SK-N-SH treated with all-trans-retinoic acid at 6 μM for 48 hours (cell line): ENCODE data around the gene CHPF.

Experiments
- ARNTL ChIP-seq: fragments of 450-650 bp; formaldehyde crosslinking; IDR thresholded peaks from 2 replicates; pipeline ENCODE4 v1.5.0; 2020; ENCODE audit warnings: low read depth, mild to moderate bottlenecking, moderate library complexity, borderline replicate concordance
- BACH2 ChIP-seq: fragments of 250-450 bp; sonication (Bioruptor Pico); IDR thresholded peaks from 2 replicates; pipeline ENCODE4 v1.9.0; 2021; ENCODE audit warnings: mild to moderate bottlenecking, borderline replicate concordance
- CSDC2 ChIP-seq: fragments of 250-450 bp; sonication (Bioruptor Pico); IDR thresholded peaks from 2 replicates; pipeline ENCODE4 v1.5.0; 2020; ENCODE audit warnings: mild to moderate bottlenecking, moderate library complexity
- GLIS3 ChIP-seq: fragments of 250-450 bp; sonication (Bioruptor Pico); IDR thresholded peaks from 2 replicates; pipeline ENCODE4 v1.5.0; 2020; ENCODE audit warnings: mild to moderate bottlenecking, moderate library complexity
- PATZ1 ChIP-seq: fragments of 250-450 bp; sonication (Bioruptor Pico); IDR thresholded peaks from 2 replicates; pipeline ENCODE4 v1.8.0; 2020; ENCODE audit warnings: mild to moderate bottlenecking, moderate library complexity, borderline replicate concordance
- PPARA ChIP-seq: fragments of 250-450 bp; sonication (Bioruptor Pico); IDR thresholded peaks from 2 replicates; pipeline ENCODE4 v1.5.0; 2020; ENCODE audit warnings: mild to moderate bottlenecking, borderline replicate concordance
- TOX ChIP-seq: fragments of 250-450 bp; sonication (Bioruptor Pico); IDR thresholded peaks from 2 replicates; pipeline ENCODE4 v1.8.0; 2021; ENCODE audit warnings: mild to moderate bottlenecking, moderate library complexity, borderline replicate concordance
- TSHZ2 ChIP-seq: fragments of 250-450 bp; sonication (Bioruptor Pico); IDR thresholded peaks from 2 replicates; pipeline ENCODE4 v1.5.0; 2020; ENCODE audit warnings: mild to moderate bottlenecking, moderate library complexity
- ZFP3 ChIP-seq: fragments of 250-450 bp; sonication (Bioruptor Pico); IDR thresholded peaks from 2 replicates; pipeline ENCODE4 v1.5.0; 2020; ENCODE audit warnings: mild to moderate bottlenecking, moderate library complexity
- ZFP30 ChIP-seq: fragments of 450-650 bp; formaldehyde crosslinking; IDR thresholded peaks from 2 replicates; pipeline ENCODE4 v1.5.0; 2022; ENCODE audit warnings: mild to moderate bottlenecking, moderate library complexity

- TF ChIP-seq GLIS3 (CRISPR knock-in tag) (no peak), PPARA (CRISPR knock-in tag) (no peak), TOX (CRISPR knock-in tag) (no peak), ARNTL (CRISPR knock-in tag) (no peak), TSHZ2 (CRISPR knock-in tag) (no peak), BACH2 (CRISPR knock-in tag) (no peak), ZFP3 (CRISPR knock-in tag) (no peak), ZFP30 (CRISPR knock-in tag) (no peak), PATZ1 (CRISPR knock-in tag) (no peak), CSDC2 (CRISPR knock-in tag) (no peak)
These were observed 36.6 kb downstream of the CHPF start for GRCh38 chr2:219506802-219507526.
